Activated CD4-positive, alpha-beta T cell treated with anti-CD3 and anti-CD28 coated beads, Interleukin-10, Interleukin-2, amounts not matched to agents 100 ng/mL and 50 ng/mL, durations not matched to agents 16 hours and 8 hours (primary cell): Measurements from ENCODE around the gene GGT6.

Experiments used
- DNase-seq: peaks from one replicate; pipeline ENCODE4 v3.0.0-alpha.2; 2020

GGT6 gene

DNA sequence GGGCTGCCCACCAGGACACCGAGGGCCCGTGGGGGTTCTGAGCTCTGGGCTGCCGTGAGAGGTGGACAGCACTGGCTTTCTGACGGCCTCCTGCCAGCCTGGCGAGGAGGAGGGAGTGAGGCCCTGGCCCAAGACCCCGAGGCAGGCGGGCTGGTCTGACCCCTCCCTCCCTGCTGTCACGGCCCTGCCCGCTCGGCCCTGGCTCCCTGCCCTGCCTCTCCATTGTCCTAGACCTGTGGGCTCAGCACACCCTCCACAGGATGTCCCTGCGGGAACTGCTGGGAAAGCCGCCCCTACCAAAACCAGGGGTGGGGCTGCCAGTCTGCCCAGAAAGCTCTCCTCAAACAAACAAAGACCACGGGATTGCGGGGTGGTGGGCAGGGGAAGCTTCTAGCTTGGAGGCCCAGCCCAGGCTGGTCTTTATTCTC is 41.0 kb downstream of the GGT6 start:
- DNase-seq, result no peak

- DNase-seq, result no peak
These were observed 41.5 kb downstream of the GGT6 start for GRCh38 chr17:4518901-4519300.

GRCh38 chr17:4516735-4517134 is 43.6 kb downstream of the GGT6 start:
- no peak for DNase-seq

GRCh38 chr17:4515501-4515900 is 44.9 kb downstream of the GGT6 start:
- DNase-seq, result no peak

GRCh38 chr17:4514779-4515178 is 45.6 kb downstream of the GGT6 start:
- DNase-seq, result no peak

- no peak for DNase-seq
These were observed 46.2 kb downstream of the GGT6 start for GRCh38 chr17:4514206-4514605.

DNA sequence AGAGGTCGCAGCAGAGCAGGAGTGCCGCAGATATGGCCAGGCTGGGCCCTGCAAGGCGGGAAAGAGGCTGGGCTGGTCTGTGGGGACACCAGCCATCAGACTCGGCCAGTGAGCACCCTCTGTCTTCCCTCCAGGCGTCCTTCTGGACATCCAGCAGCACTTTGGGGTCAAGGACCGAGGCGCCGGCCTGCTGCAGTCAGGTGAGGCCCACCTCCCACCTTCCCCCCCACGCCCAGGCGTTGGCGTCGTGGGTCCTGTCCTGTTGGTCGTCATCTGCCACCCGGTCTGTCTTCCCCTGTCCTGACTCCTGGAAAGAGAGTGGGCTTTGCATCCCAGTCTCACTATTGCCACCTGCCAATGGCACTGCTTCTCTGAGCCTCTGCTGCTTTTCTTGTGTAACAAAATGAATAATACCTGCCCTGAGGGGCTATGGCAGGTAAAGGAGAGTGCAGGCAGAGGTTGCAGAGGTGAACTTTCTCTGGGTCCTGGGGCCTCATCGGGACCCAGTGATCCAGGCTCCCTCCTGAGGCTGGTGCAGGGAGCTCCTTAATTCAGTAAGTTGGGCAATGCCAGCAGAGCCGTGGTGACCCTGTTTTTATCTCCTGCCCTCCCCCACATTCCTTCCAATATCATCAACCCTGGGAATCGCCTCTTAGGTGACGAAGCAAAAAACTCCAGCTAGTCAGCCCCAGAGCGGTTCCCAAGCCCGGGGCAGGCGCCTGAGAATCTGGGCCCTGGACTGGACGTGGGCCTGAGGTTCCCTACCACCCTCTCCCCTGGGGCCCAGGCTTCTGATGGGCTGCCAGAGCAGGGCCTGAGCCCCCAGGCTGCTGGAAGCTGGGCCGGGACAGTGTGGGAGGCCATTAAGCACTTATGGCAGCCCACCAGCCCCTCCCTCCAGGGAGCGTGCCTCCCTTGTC is 47.0 kb downstream of the GGT6 start:
- DNase-seq, result no peak

- DNase-seq, result no peak
These were observed 47.9 kb downstream of the GGT6 start for GRCh38 chr17:4512156-4513112.

DNA sequence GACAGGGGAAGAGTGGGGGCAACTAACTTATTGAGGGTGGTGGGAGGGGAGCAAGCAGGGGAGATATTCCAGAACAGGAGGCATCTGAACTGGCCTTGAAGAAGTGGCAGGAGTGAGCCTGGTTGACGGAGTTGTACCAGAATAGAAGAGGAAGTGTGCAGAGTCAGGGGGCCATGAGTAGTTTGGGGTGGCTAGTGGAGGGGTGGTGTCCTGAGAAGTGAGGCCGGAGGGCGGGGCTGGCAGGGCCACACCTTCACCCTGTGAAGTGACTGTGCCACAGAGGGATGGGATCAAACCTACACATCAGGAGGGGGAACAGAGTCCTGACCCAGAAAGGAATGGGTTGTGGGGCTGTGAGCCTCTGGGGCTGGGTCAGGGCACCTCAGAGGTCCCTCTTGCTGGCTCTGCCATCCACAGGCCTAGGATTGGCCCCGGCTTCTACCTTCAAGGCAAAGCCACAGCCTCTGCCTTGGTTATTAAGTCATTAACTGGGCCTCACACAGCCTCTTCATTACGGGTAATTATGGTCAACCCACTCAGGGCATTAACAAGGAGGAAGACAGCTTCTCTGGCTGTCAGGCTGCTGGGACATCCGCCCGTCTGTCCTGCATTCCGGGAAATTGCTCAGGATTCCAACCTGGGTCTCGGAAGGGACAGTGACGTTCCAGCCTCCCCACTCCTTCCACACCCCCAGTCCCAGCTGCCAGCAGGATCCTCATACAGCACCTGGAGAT is 49.0 kb downstream of the GGT6 start:
- no peak for DNase-seq

DNA sequence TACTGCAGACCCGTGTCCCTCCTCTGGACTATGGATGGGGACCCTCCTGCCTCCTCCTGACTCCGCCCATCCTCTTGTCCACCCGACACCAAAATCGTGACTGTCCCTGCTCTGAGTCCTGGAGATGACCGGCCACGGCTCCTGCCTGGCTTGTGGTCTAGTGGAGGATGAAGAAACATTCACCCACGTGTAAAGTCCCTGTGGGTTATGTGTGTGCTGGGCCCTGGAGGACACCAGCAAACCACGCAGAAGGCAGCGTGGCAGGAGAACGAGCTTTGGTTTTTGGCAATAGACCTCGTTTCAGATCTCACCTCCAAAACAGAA is 49.8 kb downstream of the GGT6 start:
- no peak for DNase-seq

DNA sequence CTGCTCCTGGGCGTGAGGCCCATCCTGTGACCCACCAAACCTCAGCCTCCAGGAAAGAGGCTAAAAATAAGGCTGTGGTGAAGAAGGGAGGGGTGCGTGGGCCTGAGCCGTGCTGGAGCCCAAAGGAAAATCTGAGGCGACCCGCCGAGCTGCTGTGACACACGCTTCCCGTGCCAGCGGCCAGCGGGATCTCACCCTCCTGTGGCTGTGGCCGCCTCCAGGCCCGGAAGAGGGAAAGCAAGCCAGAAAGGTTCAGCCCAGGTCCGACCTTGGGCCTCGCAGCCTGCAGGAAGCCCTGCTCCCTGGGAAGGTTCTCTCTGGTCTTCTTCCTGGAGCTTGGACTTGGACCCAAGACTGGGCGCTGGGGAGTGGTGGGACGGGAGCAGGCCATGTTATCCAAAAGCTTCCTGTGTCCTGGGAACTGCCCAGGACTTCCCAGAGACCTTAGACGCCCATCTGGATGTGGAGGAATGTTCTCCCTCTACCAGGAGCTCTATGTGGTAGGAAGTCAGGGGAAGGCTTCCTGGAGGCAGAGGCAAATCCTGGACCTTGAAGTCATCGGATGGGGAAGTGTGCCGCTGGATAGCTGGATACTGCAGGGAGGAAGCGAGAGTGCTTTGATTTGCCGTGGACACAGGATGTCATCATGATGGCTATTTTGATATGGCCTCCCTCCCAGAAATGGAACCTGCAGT is 50.3 kb downstream of the GGT6 start:
- no peak for DNase-seq

GRCh38 chr17:4509401-4509800 is 51.0 kb downstream of the GGT6 start:
- DNase-seq, result peak; percentile 58

DNA sequence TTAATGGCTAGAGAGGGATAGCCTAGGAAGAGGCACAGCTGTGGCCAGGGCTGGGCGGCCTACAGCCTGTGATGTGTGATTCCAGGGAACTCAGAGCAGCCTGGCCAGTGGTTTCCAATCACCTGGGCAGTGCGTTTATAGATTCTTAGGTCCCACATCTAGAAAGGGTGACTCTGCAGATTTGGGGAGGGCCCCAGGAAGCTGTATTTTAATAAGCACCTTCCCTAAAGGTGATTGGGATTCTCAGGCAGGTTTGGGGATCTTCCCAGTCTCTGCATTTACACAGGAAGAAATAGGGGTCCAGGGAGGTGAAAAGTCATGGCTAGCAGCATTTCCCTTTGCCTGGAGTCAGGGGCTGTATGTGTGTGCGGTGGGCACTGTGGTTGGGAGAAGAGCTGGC is 52.2 kb downstream of the GGT6 start:
- DNase-seq, result no peak

GRCh38 chr17:4507361-4508111 is 52.8 kb downstream of the GGT6 start:
- DNase-seq, result no peak
